Prostate gland (tissue), 2 donors: Measurements from ENCODE around the gene CEBPZOS. TPM values are rescaled to one million over a fixed set of nuclear protein-coding genes. Genes with fewer than 3 reads are reported as not detected.

Experiments
- DNase-seq: peaks from one replicate; pipeline ENCODE4 v3.0.0-alpha.2; 2019; ENCODE audit warnings: low spot score
- H3K27ac ChIP-seq, 2 donors: fragments of 200-600 bp; sonication (generic); 2 replicates each; pipeline ENCODE4 v1.5.1; 2017 to 2019
- H3K27me3 ChIP-seq: fragments of 200-600 bp; sonication (generic); replicated peaks from 2 replicates; pipeline ENCODE4 v1.5.1; 2019; ENCODE audit not compliant: insufficient read depth
- H3K36me3 ChIP-seq, 2 donors: fragments of 200-600 bp; sonication (generic); 1 replicate in 1 of 2; 2 replicates in 1 of 2; pipeline versions ENCODE4 v1.5.1 to v1.8.1; 2017 to 2019
- H3K4me1 ChIP-seq: fragments of 200-600 bp; sonication (generic); replicated peaks from 2 replicates; pipeline ENCODE4 v1.5.1; 2019
- H3K4me3 ChIP-seq, 2 donors: fragments of 200-600 bp; sonication (generic); 2 replicates each; pipeline ENCODE4 v1.5.1; 2017 to 2019
- H3K9me3 ChIP-seq: fragments of 200-600 bp; sonication (generic); 2 replicates; pipeline ENCODE4 v1.5.1; 2017
- POLR2A ChIP-seq: fragments of 450-650 bp; IDR thresholded peaks from one replicate; pipeline ENCODE4 v1.6.1; 2016; ENCODE audit warnings: antibody characterized with exemption, mild to moderate bottlenecking
- POLR2AphosphoS5 ChIP-seq: sonication (generic); formaldehyde crosslinking; IDR thresholded peaks from one replicate; pipeline ENCODE4 v1.6.1; 2017; ENCODE audit warnings: antibody characterized with exemption
- WGBS: methylation state at CpG from one replicate; pipeline ENCODE4 v1.1.5; 2018; 5-methylcytosine and 5-hydroxymethylcytosine counted together
- intact Hi-C: fragments of 100-400 bp; cut with DNase I; formaldehyde crosslinking; loops from one replicate; pipeline ENCODE4 v1.14.2; 2022
- total RNA-seq, 2 donors: library from RNA; depleted of rRNA; stranded (reverse); fragments of >200 nt; gene quantifications; one replicate each; pipeline ENCODE4 v1.1.0, GENCODE V29; 2016
- TF ChIP-seq, protein P1 (sequence below), 4 experiments: fragments of 200-600 bp in 2 of 4; fragments of 450-650 bp in 2 of 4; sonication (generic) in 2 of 4; IDR thresholded peaks; 1 replicate in 3 of 4; 2 replicates in 1 of 4; pipeline ENCODE4 v1.5.1; 2016 to 2019; ENCODE audit warnings: antibody characterized with exemption in 4 of 4, mild to moderate bottlenecking in 2 of 4, moderate library complexity in 2 of 4

The CEBPZOS gene
- total RNA-seq, 2 donors from 2014 or later: 24.3 to 45.2 TPM

DNA sequence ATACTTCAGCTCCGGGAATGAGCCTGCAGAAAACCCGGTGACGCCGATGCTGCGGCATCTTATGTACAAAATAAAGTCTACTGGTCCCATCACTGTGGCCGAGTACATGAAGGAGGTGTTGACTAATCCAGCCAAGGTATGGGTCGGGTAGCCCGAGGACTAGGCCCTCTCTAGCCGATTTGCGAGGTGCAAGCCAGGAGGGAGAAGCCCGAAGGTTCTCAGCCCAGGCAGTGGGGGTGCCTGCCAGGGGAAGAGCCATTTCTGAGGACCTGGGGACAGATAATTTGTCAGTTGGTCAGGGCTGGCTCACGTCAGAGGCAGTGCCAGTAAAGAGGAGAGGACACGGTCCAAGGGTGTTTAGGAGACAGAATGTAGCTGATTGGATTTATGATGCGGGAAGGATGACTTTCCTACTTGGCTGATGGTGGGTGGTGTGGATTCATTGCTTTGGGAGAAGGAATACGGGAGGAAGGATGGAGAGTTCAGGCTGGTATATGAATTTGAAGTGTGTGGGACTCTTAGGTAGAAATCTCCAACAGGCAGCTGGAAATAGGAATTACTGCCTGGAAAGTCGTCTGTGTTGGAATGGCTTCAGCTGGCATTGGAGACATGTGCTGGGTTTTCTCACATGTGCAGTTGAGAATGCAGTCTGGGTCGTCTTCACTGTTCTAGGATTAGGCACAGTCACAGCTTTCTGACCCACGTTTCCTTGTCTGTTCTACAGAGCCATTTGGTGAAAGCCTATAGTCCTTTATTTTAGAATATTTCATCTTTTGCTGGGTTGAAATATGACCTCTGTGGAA is 36.0 kb downstream of the CEBPZOS start:
- DNase-seq: no peak
- no peak for TF ChIP-seq POLR2A
- TF ChIP-seq, protein P1, sequence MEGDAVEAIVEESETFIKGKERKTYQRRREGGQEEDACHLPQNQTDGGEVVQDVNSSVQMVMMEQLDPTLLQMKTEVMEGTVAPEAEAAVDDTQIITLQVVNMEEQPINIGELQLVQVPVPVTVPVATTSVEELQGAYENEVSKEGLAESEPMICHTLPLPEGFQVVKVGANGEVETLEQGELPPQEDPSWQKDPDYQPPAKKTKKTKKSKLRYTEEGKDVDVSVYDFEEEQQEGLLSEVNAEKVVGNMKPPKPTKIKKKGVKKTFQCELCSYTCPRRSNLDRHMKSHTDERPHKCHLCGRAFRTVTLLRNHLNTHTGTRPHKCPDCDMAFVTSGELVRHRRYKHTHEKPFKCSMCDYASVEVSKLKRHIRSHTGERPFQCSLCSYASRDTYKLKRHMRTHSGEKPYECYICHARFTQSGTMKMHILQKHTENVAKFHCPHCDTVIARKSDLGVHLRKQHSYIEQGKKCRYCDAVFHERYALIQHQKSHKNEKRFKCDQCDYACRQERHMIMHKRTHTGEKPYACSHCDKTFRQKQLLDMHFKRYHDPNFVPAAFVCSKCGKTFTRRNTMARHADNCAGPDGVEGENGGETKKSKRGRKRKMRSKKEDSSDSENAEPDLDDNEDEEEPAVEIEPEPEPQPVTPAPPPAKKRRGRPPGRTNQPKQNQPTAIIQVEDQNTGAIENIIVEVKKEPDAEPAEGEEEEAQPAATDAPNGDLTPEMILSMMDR (IDR thresholded peaks at IDR 0.05): no peak
- TF ChIP-seq POLR2AphosphoS5: no peak
- Histone ChIP-seq H3K36me3 (peaks cover 0 to 2% of the 10 kb centered on the region in 2 donors), H3K27ac (peak overlapping the region; percentile 87 to 89), H3K4me3 (peak overlapping the region; percentile 66 to 67), H3K27me3 (no peaks in the 10 kb centered on the region), H3K9me3 (no peaks in the 10 kb centered on the region), H3K4me1 (no peaks in the 10 kb centered on the region)
- intact Hi-C loops: loop anchor here (5.0 kb wide), 1 partner anchor 75 kb away; the partner anchor contains the start of gene EIF2AK2
- WGBS: 9% methylated on average over 18 of the region's 18 CpGs

DNA sequence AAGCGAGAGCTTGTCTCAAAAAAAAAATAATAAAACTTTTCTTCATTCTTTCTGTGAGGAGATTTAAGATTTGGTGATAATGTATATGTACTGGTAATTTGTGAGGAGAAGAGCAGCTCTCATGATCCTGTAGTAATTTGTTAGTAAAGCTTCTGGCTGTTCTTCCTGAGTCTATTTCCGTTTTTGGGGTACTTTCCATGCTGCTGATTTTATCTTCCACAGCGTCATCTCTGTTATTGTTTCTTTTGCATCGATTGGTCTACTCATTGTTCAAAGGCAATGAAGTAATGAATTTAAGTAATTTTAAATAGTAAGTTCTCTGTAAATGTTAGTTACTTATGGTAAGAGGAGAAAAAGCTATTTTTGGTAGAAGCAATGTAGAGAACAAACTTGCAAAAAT is 47.1 kb downstream of the CEBPZOS start:
- Histone ChIP-seq H3K27ac (no peak overlapping the region), H3K36me3 (peaks cover 0 to 6% of the 10 kb centered on the region in 2 donors), H3K4me1 (no peaks in the 10 kb centered on the region), H3K9me3 (no peaks in the 10 kb centered on the region), H3K4me3 (no peak overlapping the region), H3K27me3 (no peaks in the 10 kb centered on the region)
- 89% methylated on average over 4 of the region's 4 CpGs for WGBS
- intact Hi-C loops: no loop called here
- no peak for DNase-seq
- TF ChIP-seq POLR2AphosphoS5 (no peak), POLR2A (no peak)
- TF ChIP-seq, protein P1 (IDR thresholded peaks at IDR 0.05): no peak

DNA sequence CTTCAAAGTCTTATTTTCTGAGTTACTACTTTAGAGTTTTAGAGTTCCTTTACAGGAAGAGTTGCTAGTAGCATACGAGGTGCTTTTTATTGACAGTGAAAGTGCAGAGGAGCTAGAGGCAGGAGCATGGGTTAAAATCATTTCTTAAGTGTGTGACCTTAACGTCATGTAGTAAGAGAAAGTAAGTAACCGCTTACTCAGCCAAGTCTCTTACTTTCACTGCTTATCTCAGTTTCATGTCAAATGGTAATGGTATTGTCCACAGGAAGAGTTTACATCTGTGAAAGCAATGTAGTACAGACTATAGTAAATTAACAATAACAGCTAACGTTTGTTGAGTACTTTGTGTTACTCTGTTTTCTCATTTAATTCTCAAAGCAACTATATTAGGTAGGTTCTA is 47.7 kb downstream of the CEBPZOS start:
- no peak for TF ChIP-seq POLR2AphosphoS5
- TF ChIP-seq POLR2A: no peak
- TF ChIP-seq, protein P1 (IDR thresholded peaks at IDR 0.05): no peak
- no peaks in the 10 kb centered on the region for H3K4me1 ChIP-seq
- no peak overlapping the region for H3K4me3 ChIP-seq
- peaks cover 0 to 6% of the 10 kb centered on the region in 2 donors for H3K36me3 ChIP-seq
- no peak for DNase-seq
- no peaks in the 10 kb centered on the region for H3K9me3 ChIP-seq
- no peaks in the 10 kb centered on the region for H3K27me3 ChIP-seq
- WGBS: 61% methylated on average over 4 of the region's 4 CpGs
- no peak overlapping the region for H3K27ac ChIP-seq
- intact Hi-C loops: no loop called here

DNA sequence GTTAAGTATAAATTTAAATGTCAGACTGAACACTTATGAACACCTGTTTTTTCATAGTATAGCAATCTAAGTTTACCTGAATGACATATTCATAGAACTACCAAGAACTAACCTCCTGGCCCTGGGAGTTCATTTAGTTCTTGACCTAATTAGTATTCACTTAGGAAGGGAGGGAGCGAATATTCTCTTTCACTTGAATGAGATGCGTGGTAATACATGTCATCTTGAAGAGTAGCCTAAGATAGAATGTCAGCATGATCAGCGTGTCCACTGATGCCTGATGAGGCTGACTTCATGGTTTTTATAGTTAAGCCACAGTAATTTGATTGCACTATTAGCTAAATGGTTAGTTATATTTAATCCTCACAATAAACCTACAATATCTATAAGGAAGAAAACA is 48.5 kb downstream of the CEBPZOS start:
- Histone ChIP-seq H3K36me3 (peaks cover 0 to 6% of the 10 kb centered on the region in 2 donors), H3K4me1 (no peaks in the 10 kb centered on the region), H3K9me3 (no peaks in the 10 kb centered on the region), H3K27me3 (no peaks in the 10 kb centered on the region), H3K27ac (no peak overlapping the region), H3K4me3 (no peak overlapping the region)
- intact Hi-C loops: no loop called here
- 96% methylated on average over 3 of the region's 3 CpGs for WGBS
- no peak for DNase-seq
- TF ChIP-seq, protein P1 (IDR thresholded peaks at IDR 0.05): no peak

DNA sequence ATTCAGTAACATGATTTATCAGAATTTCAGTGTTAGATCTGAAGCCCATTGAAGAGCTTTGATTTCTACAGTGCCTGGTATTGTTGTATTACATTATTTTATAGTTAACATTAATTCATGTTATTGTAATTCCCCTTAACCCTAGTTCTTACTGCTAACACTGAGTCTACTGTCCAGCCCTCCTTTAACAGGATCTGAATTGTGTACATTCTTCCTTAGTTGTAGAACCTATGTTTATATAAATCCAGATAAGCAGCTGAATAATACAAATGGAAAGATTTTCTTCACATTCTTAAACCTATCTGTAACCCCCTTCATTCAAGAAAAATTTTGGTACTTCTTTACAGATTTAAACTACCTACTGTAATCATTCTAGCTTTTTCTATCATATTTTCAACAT is 49.9 kb downstream of the CEBPZOS start:
- DNase-seq: no peak
- intact Hi-C loops: no loop called here
- H3K27ac ChIP-seq: no peak overlapping the region
- no peaks in the 10 kb centered on the region for H3K27me3 ChIP-seq
- TF ChIP-seq POLR2A: no peak
- TF ChIP-seq, protein P1 (IDR thresholded peaks at IDR 0.05): no peak
- no peak for TF ChIP-seq POLR2AphosphoS5
- peaks cover 0 to 3% of the 10 kb centered on the region in 2 donors for H3K36me3 ChIP-seq
- no peaks in the 10 kb centered on the region for H3K9me3 ChIP-seq
- no peaks in the 10 kb centered on the region for H3K4me1 ChIP-seq
- no peak overlapping the region for H3K4me3 ChIP-seq
